K562 (cell line): ENCODE data around the gene IRAG1.

Experiments
- ATF7 ChIP-seq: fragments of 450-650 bp; IDR thresholded peaks from 2 replicates; pipeline ENCODE4 v1.7.1; 2014; ENCODE audit warnings: mild to moderate bottlenecking, moderate library complexity
- HES1 ChIP-seq: fragments of 450-650 bp; IDR thresholded peaks from 2 replicates; pipeline ENCODE4 v1.6.1; 2016; ENCODE audit warnings: low read depth, mild to moderate bottlenecking, moderate library complexity
- HNRNPLL ChIP-seq: fragments of 200-400 bp; formaldehyde crosslinking; IDR thresholded peaks from 2 replicates; pipeline ENCODE4 v1.6.1; 2017; ENCODE audit warnings: low read length, low read depth, mild to moderate bottlenecking; ENCODE audit not compliant: poor library complexity, severe bottlenecking
- HNRNPUL1 ChIP-seq: fragments of 200-400 bp; formaldehyde crosslinking; IDR thresholded peaks from 2 replicates; pipeline ENCODE4 v1.6.1; 2017; ENCODE audit warnings: low read length
- MAX ChIP-seq: sonication (generic); formaldehyde crosslinking; IDR thresholded peaks from 2 replicates; pipeline ENCODE4 v1.9.0; 2022; ENCODE audit warnings: mild to moderate bottlenecking, missing genetic modification reagents
- MCM7 ChIP-seq, 2 experiments: fragments of 450-650 bp; IDR thresholded peaks; 2 replicates each; pipeline ENCODE4 v1.6.1; 2016 to 2018
- POLR2A ChIP-seq: fragments of 450-650 bp; conservative IDR thresholded peaks from 2 replicates; pipeline ENCODE4 v1.6.1; 2016
- POLR3A ChIP-seq: IDR thresholded peaks from 2 replicates; pipeline ENCODE4 v1.6.1; 2011; ENCODE audit warnings: borderline replicate concordance, mild to moderate bottlenecking, moderate library complexity; ENCODE audit not compliant: insufficient read length, insufficient read depth; ENCODE audit errors: extremely low read depth
- SIX5 ChIP-seq, 2 experiments: IDR thresholded peaks; 2 replicates each; pipeline ENCODE4 v1.6.1; 2011; ENCODE audit warnings: low read length in 2 of 2, borderline replicate concordance in 1 of 2, low read depth in 1 of 2, mild to moderate bottlenecking in 1 of 2, moderate library complexity in 1 of 2; ENCODE audit not compliant: insufficient read depth in 1 of 2

- TF ChIP-seq POLR3A: no peak
- TF ChIP-seq HNRNPUL1: no peak
- TF ChIP-seq MAX (CRISPR knock-in tag): no peak
- no peak for TF ChIP-seq POLR2A
- no peak for TF ChIP-seq HNRNPLL
- TF ChIP-seq MCM7 (IDR thresholded peaks at IDR 0.05): no peak
- TF ChIP-seq ATF7: no peak
- no peak for TF ChIP-seq SIX5 (IDR thresholded peaks at IDR 0.05; ENCODE audit: borderline replicate concordance in 1 of 2, insufficient read depth in 1 of 2, low read depth in 1 of 2, low read length in 2 of 2)
- no peak for TF ChIP-seq HES1
These were observed 28.8 kb upstream of the IRAG1 start for GRCh38 chr11:10722307-10722706.
